Measurements from ENCODE around the gene PDE6G.

GRCh38 chr17:81666342-81667191, 10.2 kb upstream of the PDE6G start, which contains the start of the genes CCDC137 and OXLD1:
- TF ChIP-seq POLR2A (IDR thresholded peaks at IDR 0.05): peak; percentile 80 to 82
- TF ChIP-seq CTCF (IDR thresholded peaks at IDR 0.05): no peak
- TF ChIP-seq EP300 (IDR thresholded peaks at IDR 0.05): no peak
